HepG2 (cell line): ENCODE data around the gene CLIC4. TPM values are rescaled to one million over a fixed set of nuclear protein-coding genes. Genes with fewer than 3 reads are reported as not detected.

ENCODE experiments used
- ATAC-seq: fragments of 200-7000 bp; cut with Tn5 transposase; 3 replicates; pipeline ENCODE4 v1.9.1; 2020; ENCODE audit warnings: mild to moderate bottlenecking, moderate library complexity
- BruUV-seq: library from RNA; stranded (reverse); fragments of 400-500 nt; replicated peaks from 2 replicates; lab custom pipeline; 2021; lab: Mats Ljungman, UMichigan
- CTCF ChIA-PET: fragments of 300-600 bp; formaldehyde crosslinking; extraction: SDS; loops from one replicate; lab custom pipeline; 2021; ENCODE audit warnings: low total read pairs, inconsistent platforms, low intra/inter-chr PET ratio; lab: Yijun Ruan, JAX
- POLR2A ChIA-PET: fragments of 350-600 bp; sonication (Branson Sonifier 250); formaldehyde crosslinking; loops from one replicate; lab custom pipeline; 2020; ENCODE audit warnings: antibody characterized with exemption, inconsistent platforms; lab: Yijun Ruan, JAX
- DNase-seq: peaks from one replicate; pipeline ENCODE4 v3.0.0-alpha.2; 2015; ENCODE audit warnings: low spot score
- FAIRE-seq: peaks from 3 replicates; lab custom pipeline; 2011; peaks lifted over from hg19 to GRCh38; lab: Jason Lieb, UNC
- H2AFZ ChIP-seq: one replicate; pipeline ENCODE4 v1.6.1; 2011; ENCODE audit warnings: low read length, inconsistent platforms
- H3K27ac ChIP-seq: fragments of 300-600 bp; 3 replicates; pipeline ENCODE4 v1.8.0; 2011; ENCODE audit warnings: mixed run types, mild to moderate bottlenecking, mixed read lengths, low read length, inconsistent platforms; ENCODE audit not compliant: insufficient read depth; ENCODE audit errors: extremely low read length
- H3K27me3 ChIP-seq, 2 experiments: fragments of 200-600 bp in 1 of 2; 2 replicates in 1 of 2; 3 replicates in 1 of 2; pipeline versions ENCODE4 v1.6.0 to v1.8.0; 2011; ENCODE audit warnings: low read length in 2 of 2, mild to moderate bottlenecking in 2 of 2, moderate library complexity in 2 of 2, inconsistent platforms in 1 of 2; ENCODE audit not compliant: insufficient read depth in 2 of 2, control insufficient read depth in 1 of 2
- H3K36me3 ChIP-seq, 2 experiments: fragments of 200-600 bp in 1 of 2; replicated peaks in 1 of 2; 2 replicates in 1 of 2; 3 replicates in 1 of 2; pipeline versions ENCODE4 v1.5.1 to v1.8.0; 2011; ENCODE audit warnings: low read length in 2 of 2, inconsistent platforms in 1 of 2; ENCODE audit not compliant: insufficient read depth in 2 of 2, control insufficient read depth in 1 of 2
- H3K4me1 ChIP-seq: 2 replicates; pipeline ENCODE4 v1.5.1; 2012; ENCODE audit warnings: low read length, inconsistent platforms; ENCODE audit not compliant: insufficient read depth
- H3K4me2 ChIP-seq: 2 replicates; pipeline ENCODE4 v1.6.0; 2011; ENCODE audit warnings: low read depth, low read length, inconsistent platforms
- H3K4me3 ChIP-seq, 3 experiments: fragments of 200-600 bp in 1 of 3; sonication (generic), shearing (Covaris generic) in 1 of 3; replicated peaks in 1 of 3; 2 replicates each; pipeline ENCODE4 v1.5.1; 2011 to 2016; ENCODE audit warnings: low read length in 3 of 3, inconsistent platforms in 2 of 3, low read depth in 2 of 3, mild to moderate bottlenecking in 2 of 3, control low read depth in 1 of 3, mixed read lengths in 1 of 3; ENCODE audit not compliant: insufficient read depth in 1 of 3
- H3K79me2 ChIP-seq: one replicate; pipeline ENCODE4 v1.6.1; 2011; ENCODE audit warnings: low read length, inconsistent platforms; ENCODE audit not compliant: insufficient read depth
- H3K9ac ChIP-seq: 2 replicates; pipeline ENCODE4 v1.6.0; 2011; ENCODE audit warnings: mild to moderate bottlenecking, low read depth, low read length, inconsistent platforms; ENCODE audit not compliant: insufficient read depth
- H3K9me3 ChIP-seq: 2 replicates; pipeline ENCODE4 v1.5.1; 2012; ENCODE audit warnings: mild to moderate bottlenecking, low read length
- H4K20me1 ChIP-seq: 2 replicates; pipeline ENCODE4 v1.6.0; 2011; ENCODE audit warnings: inconsistent platforms, mild to moderate bottlenecking, low read length, moderate library complexity; ENCODE audit not compliant: insufficient read depth
- CEBPB ChIP-seq: IDR thresholded peaks from 2 replicates; pipeline ENCODE4 v1.6.1; 2011; ENCODE audit warnings: low read depth, low read length, improper control_type of control experiment, borderline replicate concordance
- ZFX ChIP-seq: sonication (generic); formaldehyde crosslinking; IDR thresholded peaks from 2 replicates; pipeline ENCODE4 v1.4.0; 2020; ENCODE audit warnings: mild to moderate bottlenecking, low read depth, missing genetic modification reagents, moderate library complexity
- ZNF432 ChIP-seq: sonication (generic); formaldehyde crosslinking; IDR thresholded peaks from 2 replicates; pipeline ENCODE4 v1.5.0; 2020; ENCODE audit warnings: missing genetic modification reagents, mild to moderate bottlenecking, borderline replicate concordance
- WGBS: methylation state at CpG from one replicate; pipeline ENCODE4 v1.1.6; 2017; ENCODE audit warnings: low lambda C conversion rate; 5-methylcytosine and 5-hydroxymethylcytosine counted together
- in situ Hi-C: cut with HindIII; loops from 2 replicates; pipeline ENCODE4 v1.10.0; 2017; ENCODE audit warnings: low pct_unique_long_range_greater_than_20kb; ENCODE audit not compliant: extremely low pct_ligation_motif_present
- intact Hi-C: fragments of 100-400 bp; cut with micrococcal nuclease; formaldehyde crosslinking; loops from one replicate; pipeline ENCODE4 v1.10.0; 2022; ENCODE audit not compliant: unreplicated experiment
- polyA plus RNA-seq, 8 experiments: library from polyadenylated mRNA; depleted of rRNA in 3 of 8; stranded (reverse) in 7 of 8; unstranded in 1 of 8; fragments of >200 nt; fragmentation: Illumina TruSeq in 4 of 8; extraction: Trizol in 4 of 8; gene quantifications; 2 replicates each; pipeline versions ENCODE4 v1.2.1 to v1.2.3, GENCODE V29; 2011 to 2016; ENCODE audit warnings: low read depth in 4 of 8, missing spikeins in 1 of 8, mixed read lengths in 1 of 8; ENCODE audit not compliant: insufficient read depth in 1 of 8
- total RNA-seq, 5 experiments: library from RNA; depleted of rRNA; stranded (reverse); fragments of >200 nt; fragmentation: Illumina TruSeq; extraction: Trizol; gene quantifications; 2 replicates each; pipeline ENCODE4 v1.2.3, GENCODE V29; 2016; ENCODE audit warnings: low read depth in 1 of 5
- TF ChIP-seq, protein P1 (sequence below): sonication (generic); formaldehyde crosslinking; IDR thresholded peaks from 2 replicates; pipeline ENCODE4 v1.5.0; 2020; ENCODE audit warnings: mild to moderate bottlenecking, missing genetic modification reagents
- TF ChIP-seq, protein P2 (sequence below): sonication (generic); formaldehyde crosslinking; IDR thresholded peaks from 2 replicates; pipeline ENCODE4 v1.5.1; 2020; ENCODE audit warnings: mild to moderate bottlenecking, missing genetic modification reagents

Gene CLIC4
- total and polyA plus RNA-seq, 2 of the 13 experiments (the other 11 are each of a cell fraction or from before 2014, with no cell fraction given) = 23.3 to 77.4 TPM

DNA sequence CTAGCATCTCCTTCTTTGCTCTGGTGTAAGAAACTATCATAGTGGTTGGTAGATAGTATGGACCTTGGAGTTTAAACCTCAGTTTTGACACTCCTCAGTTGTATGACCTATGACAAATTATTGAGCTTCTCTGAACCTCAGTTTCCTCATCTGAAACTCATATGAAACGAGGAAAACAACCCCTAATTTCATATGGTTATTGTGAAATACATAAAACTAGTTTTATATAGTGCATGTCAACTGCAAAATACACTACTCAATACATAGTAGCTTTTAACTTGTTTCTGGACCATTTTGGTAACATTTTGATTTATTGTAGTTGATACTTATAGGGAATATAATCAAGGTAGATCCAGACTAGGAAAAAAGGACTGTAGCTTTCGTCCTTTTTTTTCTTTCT lies 32.9 kb downstream of the CLIC4 start:
- no peak overlapping the region for H3K4me2 ChIP-seq
- WGBS = 98% methylated on average over 2 of the region's 2 CpGs
- intact Hi-C loops = no loop called here
- H2AFZ ChIP-seq = no peak overlapping the region
- peaks cover 74% of the 10 kb centered on the region for H3K79me2 ChIP-seq
- no peak overlapping the region for H3K4me3 ChIP-seq
- H4K20me1 ChIP-seq = no peaks in the 10 kb centered on the region
- in situ Hi-C loops = no loop called here
- ChIA-PET POLR2A (no interaction called here), CTCF (no interaction called here)
- no peaks in the 10 kb centered on the region for H3K27me3 ChIP-seq
- no peaks in the 10 kb centered on the region for H3K9me3 ChIP-seq
- peaks cover 47% of the 10 kb centered on the region for H3K4me1 ChIP-seq
- DNase-seq (no peak), FAIRE-seq (no peak), ATAC-seq (no peak)
- no TSS peak for BruUV-seq
- H3K27ac ChIP-seq = no peak overlapping the region
- no peak overlapping the region for H3K9ac ChIP-seq
- TF ChIP-seq ZNF432 (CRISPR knock-in tag) (no peak), ZFX (CRISPR knock-in tag) (no peak), CEBPB (peak; percentile 47; the same call in 1 of the 2 replicates)
- TF ChIP-seq, protein P1, sequence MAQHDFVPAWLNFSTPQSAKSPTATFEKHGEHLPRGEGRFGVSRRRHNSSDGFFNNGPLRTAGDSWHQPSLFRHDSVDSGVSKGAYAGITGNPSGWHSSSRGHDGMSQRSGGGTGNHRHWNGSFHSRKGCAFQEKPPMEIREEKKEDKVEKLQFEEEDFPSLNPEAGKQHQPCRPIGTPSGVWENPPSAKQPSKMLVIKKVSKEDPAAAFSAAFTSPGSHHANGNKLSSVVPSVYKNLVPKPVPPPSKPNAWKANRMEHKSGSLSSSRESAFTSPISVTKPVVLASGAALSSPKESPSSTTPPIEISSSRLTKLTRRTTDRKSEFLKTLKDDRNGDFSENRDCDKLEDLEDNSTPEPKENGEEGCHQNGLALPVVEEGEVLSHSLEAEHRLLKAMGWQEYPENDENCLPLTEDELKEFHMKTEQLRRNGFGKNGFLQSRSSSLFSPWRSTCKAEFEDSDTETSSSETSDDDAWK (CRISPR knock-in tag) = no peak
- TF ChIP-seq, protein P2, sequence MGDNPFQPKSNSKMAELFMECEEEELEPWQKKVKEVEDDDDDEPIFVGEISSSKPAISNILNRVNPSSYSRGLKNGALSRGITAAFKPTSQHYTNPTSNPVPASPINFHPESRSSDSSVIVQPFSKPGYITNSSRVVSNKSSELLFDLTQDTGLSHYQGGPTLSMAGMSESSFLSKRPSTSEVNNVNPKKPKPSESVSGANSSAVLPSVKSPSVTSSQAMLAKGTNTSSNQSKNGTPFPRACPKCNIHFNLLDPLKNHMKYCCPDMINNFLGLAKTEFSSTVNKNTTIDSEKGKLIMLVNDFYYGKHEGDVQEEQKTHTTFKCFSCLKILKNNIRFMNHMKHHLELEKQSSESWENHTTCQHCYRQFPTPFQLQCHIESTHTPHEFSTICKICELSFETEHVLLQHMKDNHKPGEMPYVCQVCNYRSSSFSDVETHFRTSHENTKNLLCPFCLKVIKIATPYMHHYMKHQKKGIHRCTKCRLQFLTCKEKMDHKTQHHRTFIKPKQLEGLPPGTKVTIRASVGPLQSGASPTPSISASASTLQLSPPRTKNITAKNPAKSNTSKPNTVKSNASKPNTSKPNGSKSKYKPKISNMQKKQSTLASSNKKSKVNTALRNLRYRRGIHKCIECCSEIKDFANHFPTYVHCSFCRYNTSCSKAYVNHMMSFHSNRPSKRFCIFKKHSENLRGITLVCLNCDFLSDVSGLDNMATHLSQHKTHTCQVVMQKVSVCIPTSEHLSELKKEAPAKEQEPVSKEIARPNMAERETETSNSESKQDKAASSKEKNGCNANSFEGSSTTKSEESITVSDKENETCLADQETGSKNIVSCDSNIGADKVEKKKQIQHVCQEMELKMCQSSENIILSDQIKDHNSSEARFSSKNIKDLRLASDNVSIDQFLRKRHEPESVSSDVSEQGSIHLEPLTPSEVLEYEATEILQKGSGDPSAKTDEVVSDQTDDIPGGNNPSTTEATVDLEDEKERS (CRISPR knock-in tag) = no peak
- no peaks in the 10 kb centered on the region; a peak in 3 of 5 replicates for H3K36me3 ChIP-seq
